Measurements from ENCODE around the gene HS3ST5. TPM values are rescaled to one million over a fixed set of nuclear protein-coding genes. Genes with fewer than 3 reads are reported as not detected.

The HS3ST5 gene
- total RNA-seq, 1 experiment from 2014 or later: not detected

GRCh38 chr6:114167583-114168576 lies 174.9 kb downstream of the HS3ST5 start:
- H3K4me1 ChIP-seq (ENCODE audit: control insufficient read depth in 1 of 2, insufficient read depth in 2 of 2, low read length in 2 of 2): no peaks in the 10 kb centered on the region
- H3K79me2 ChIP-seq (ENCODE audit: insufficient read depth, low read length): no peaks in the 10 kb centered on the region
- ChIA-PET CTCF (no interaction called here), POLR2A (no interaction called here), RAD21 (ENCODE audit: low non-redundant PET in 1 of 2, low total read pairs in 2 of 2, uncharacterized antibody in 2 of 2, unreplicated experiment in 2 of 2) (no interaction called here)
- no peaks in the 10 kb centered on the region for H3K36me3 ChIP-seq (ENCODE audit: control insufficient read depth in 1 of 2, insufficient read depth in 2 of 2, low read length in 2 of 2)
- H3K9me2 ChIP-seq (ENCODE audit: insufficient read depth): no peaks in the 10 kb centered on the region
- intact Hi-C loops (cut with micrococcal nuclease): no loop called here
- H3K27me3 ChIP-seq (ENCODE audit: insufficient read depth, low read length): peaks cover 50% of the 10 kb centered on the region
- H2AFZ ChIP-seq (ENCODE audit: low read depth, low read length, poor library complexity, severe bottlenecking): no peak overlapping the region
- H4K20me1 ChIP-seq (ENCODE audit: insufficient read depth): no peaks in the 10 kb centered on the region
- no peak overlapping the region for H3K27ac ChIP-seq (ENCODE audit: low read depth, low read length)
- H3K4me2 ChIP-seq (ENCODE audit: low read length): no peak overlapping the region
- no peak overlapping the region for H3K9ac ChIP-seq (ENCODE audit: low read length)
- TF ChIP-seq CTCF (IDR thresholded peaks at IDR 0.05 in 2 of 3, conservative IDR thresholded peaks at IDR 0.05 in 1 of 3; ENCODE audit: borderline replicate concordance in 1 of 3, insufficient read depth in 1 of 3, low read depth in 2 of 3, low read length in 2 of 3) (no peak), ATF3 (IDR thresholded peaks at IDR 0.05) (no peak), YY1 (IDR thresholded peaks at IDR 0.05; ENCODE audit: extremely low read depth, insufficient replicate concordance, low read depth, low read length) (no peak), SP1 (IDR thresholded peaks at IDR 0.05; ENCODE audit: low read depth) (no peak), REST (IDR thresholded peaks at IDR 0.05; ENCODE audit: low read depth) (no peak), SIN3A (IDR thresholded peaks at IDR 0.05; ENCODE audit: low read depth) (no peak), TCF7L2 (IDR thresholded peaks at IDR 0.05; ENCODE audit: borderline replicate concordance, extremely low read depth, insufficient read depth, insufficient read length) (no peak), EZH2 (IDR thresholded peaks at IDR 0.05) (no peak), ZFX (IDR thresholded peaks at IDR 0.05) (no peak), EZH2phosphoT487 (IDR thresholded peaks at IDR 0.05; ENCODE audit: borderline replicate concordance) (no peak)
- no peak for ATAC-seq
- H3K4me3 ChIP-seq (replicated peaks in 1 of 2; ENCODE audit: low read depth in 1 of 2, low read length in 2 of 2): no peak overlapping the region
- BruUV-seq (replicated peaks): no TSS peak
- no peak for DNase-seq (ENCODE audit: low read depth, low spot score)
- H3K9me3 ChIP-seq (ENCODE audit: control insufficient read depth in 1 of 2, insufficient read depth in 1 of 2, low read depth in 1 of 2, low read length in 2 of 2): no peaks in the 10 kb centered on the region

Measured in HCT116 (cell line).